ENCODE results near the gene RFX8. TPM values are rescaled to one million over a fixed set of nuclear protein-coding genes. Genes with fewer than 3 reads are reported as not detected.

The RFX8 gene
- total and polyA plus RNA-seq, 2 donors (not counting 3 experiments of a cell fraction or from before 2014, with no cell fraction given), result 0.21 to 1.00 TPM

GRCh38 chr2:101409699-101410098 lies 65.2 kb downstream of the RFX8 start:
- Histone ChIP-seq H2AFZ (ENCODE audit: low read depth, low read length) (no peak overlapping the region), H3K4me2 (ENCODE audit: insufficient read depth, low read length) (no peak overlapping the region), H3K4me1 (ENCODE audit: control insufficient read depth, extremely low read depth, insufficient read depth, low read length) (no peaks in the 10 kb centered on the region), H3K9me1 (replicated peaks; ENCODE audit: control insufficient read depth, extremely low read depth, insufficient read depth, low read length) (no peaks in the 10 kb centered on the region), H3K27me3 (ENCODE audit: control insufficient read depth in 2 of 2, insufficient read depth in 2 of 2, low read length in 2 of 2) (peaks cover 0 to 18% of the 10 kb centered on the region in 2 experiments), H3K4me3 (replicated peaks in 1 of 3; ENCODE audit: insufficient read depth in 1 of 3, low read depth in 1 of 3, low read length in 3 of 3) (no peak overlapping the region), H3K36me3 (ENCODE audit: control insufficient read depth in 2 of 2, extremely low read depth in 1 of 2, insufficient read depth in 2 of 2, low read length in 2 of 2) (no peaks in the 10 kb centered on the region), H3K9me3 (replicated peaks; ENCODE audit: control insufficient read depth, insufficient read depth, low read length) (no peaks in the 10 kb centered on the region), H3K9ac (replicated peaks; ENCODE audit: extremely low read depth, insufficient read depth, low read length) (no peak overlapping the region), H3K27ac (ENCODE audit: insufficient read depth, low read depth, low read length) (no peak overlapping the region), H3K79me2 (ENCODE audit: control insufficient read depth, insufficient read depth, low read length) (no peaks in the 10 kb centered on the region), H4K20me1 (replicated peaks; ENCODE audit: control insufficient read depth, extremely low read depth, insufficient read depth, low read length) (no peaks in the 10 kb centered on the region)
- DNase-seq (ENCODE audit: low read depth, low spot score), result no peak
- ChIA-PET CTCF (interaction anchor here (1.2 to 7.8 kb wide), 6 partner anchors 9 to 133 kb away, joined by 3 to 55 read pairs (median 4); partner anchors contain the start of gene CREG2), POLR2A (no interaction called here)
- no TSS peak for BruUV-seq (replicated peaks)
- dilution Hi-C loops (cut with MboI; ENCODE audit: extremely low pct_ligation_motif_present, low sequenced_read_pairs), result no loop called here
- intact Hi-C loops (cut with micrococcal nuclease), result no loop called here
- no peak for TF ChIP-seq MAX (IDR thresholded peaks at IDR 0.05; ENCODE audit: insufficient read depth, insufficient read length)
- TF ChIP-seq FOS (IDR thresholded peaks at IDR 0.05; ENCODE audit: borderline replicate concordance, insufficient read depth, low read length), result no peak
- FAIRE-seq, result no peak

- dilution Hi-C loops (cut with MboI; ENCODE audit: extremely low pct_ligation_motif_present, low sequenced_read_pairs) (no loop called here), intact Hi-C loops (cut with micrococcal nuclease) (no loop called here)
- TF ChIP-seq FOS (IDR thresholded peaks at IDR 0.05; ENCODE audit: borderline replicate concordance, insufficient read depth, low read length) (no peak), POLR2A (IDR thresholded peaks at IDR 0.05; ENCODE audit: low read depth, low read length) (no peak), POLR2AphosphoS5 (IDR thresholded peaks at IDR 0.05; ENCODE audit: insufficient read depth, low read depth, low read length) (no peak), GATA2 (IDR thresholded peaks at IDR 0.05; ENCODE audit: insufficient read depth, insufficient read length, low read depth, low read length) (no peak), CTCF (IDR thresholded peaks at IDR 0.05; ENCODE audit: extremely low read depth in 1 of 2, insufficient read depth in 1 of 2, low read depth in 1 of 2, low read length in 2 of 2) (no peak)
- no TSS peak for BruUV-seq (replicated peaks)
- H3K79me2 ChIP-seq (ENCODE audit: control insufficient read depth, insufficient read depth, low read length), result no peaks in the 10 kb centered on the region
- H3K9me1 ChIP-seq (replicated peaks; ENCODE audit: control insufficient read depth, extremely low read depth, insufficient read depth, low read length), result no peaks in the 10 kb centered on the region
- no peak overlapping the region for H3K4me2 ChIP-seq (ENCODE audit: insufficient read depth, low read length)
- H3K9ac ChIP-seq (replicated peaks; ENCODE audit: extremely low read depth, insufficient read depth, low read length), result no peak overlapping the region
- H3K4me1 ChIP-seq (ENCODE audit: control insufficient read depth, extremely low read depth, insufficient read depth, low read length), result no peaks in the 10 kb centered on the region
- H2AFZ ChIP-seq (ENCODE audit: low read depth, low read length), result no peak overlapping the region
- ChIA-PET CTCF (interaction anchor here (1.2 to 7.8 kb wide), 7 partner anchors 10 to 132 kb away, joined by 3 to 55 read pairs (median 4); partner anchors contain the start of gene CREG2), POLR2A (interaction anchor here (0.7 kb wide), 1 partner anchor 368 kb away, joined by 3 read pairs; no protein-coding TSS in a partner anchor)
- no peak overlapping the region for H3K4me3 ChIP-seq (replicated peaks in 1 of 3; ENCODE audit: insufficient read depth in 1 of 3, low read depth in 1 of 3, low read length in 3 of 3)
- DNase-seq (ENCODE audit: low read depth, low spot score) (no peak), FAIRE-seq (no peak)
- H3K36me3 ChIP-seq (ENCODE audit: control insufficient read depth in 2 of 2, extremely low read depth in 1 of 2, insufficient read depth in 2 of 2, low read length in 2 of 2), result no peaks in the 10 kb centered on the region
- no peaks in the 10 kb centered on the region for H3K9me3 ChIP-seq (replicated peaks; ENCODE audit: control insufficient read depth, insufficient read depth, low read length)
- no peak overlapping the region for H3K27ac ChIP-seq (ENCODE audit: insufficient read depth, low read depth, low read length)
- H3K27me3 ChIP-seq (ENCODE audit: control insufficient read depth in 2 of 2, insufficient read depth in 2 of 2, low read length in 2 of 2), result peaks cover 3 to 19% of the 10 kb centered on the region in 2 experiments
- H4K20me1 ChIP-seq (replicated peaks; ENCODE audit: control insufficient read depth, extremely low read depth, insufficient read depth, low read length), result no peaks in the 10 kb centered on the region
Measured at GRCh38 chr2:101408925-101409324, 66.0 kb downstream of the RFX8 start.

Measured in endothelial cell of umbilical vein (primary cell).